IPS DF 4.7 (cell line): Measurements from ENCODE around the gene ENPEP.
"Not testable (repeated sequence)": the region's sequence is repeated elsewhere in the genome, so short reads cannot be mapped to it uniquely, and the experiment has no call there.

Experiments used
- DNase-seq: peaks from one replicate; pipeline ENCODE4 v3.0.0-alpha.2; 2013; ENCODE audit warnings: low spot score; ENCODE audit errors: extremely low read depth

Gene ENPEP

GRCh38 chr4:110516106-110516922 lies 40.4 kb downstream of the ENPEP start:
- peak; percentile 79 for DNase-seq

DNA sequence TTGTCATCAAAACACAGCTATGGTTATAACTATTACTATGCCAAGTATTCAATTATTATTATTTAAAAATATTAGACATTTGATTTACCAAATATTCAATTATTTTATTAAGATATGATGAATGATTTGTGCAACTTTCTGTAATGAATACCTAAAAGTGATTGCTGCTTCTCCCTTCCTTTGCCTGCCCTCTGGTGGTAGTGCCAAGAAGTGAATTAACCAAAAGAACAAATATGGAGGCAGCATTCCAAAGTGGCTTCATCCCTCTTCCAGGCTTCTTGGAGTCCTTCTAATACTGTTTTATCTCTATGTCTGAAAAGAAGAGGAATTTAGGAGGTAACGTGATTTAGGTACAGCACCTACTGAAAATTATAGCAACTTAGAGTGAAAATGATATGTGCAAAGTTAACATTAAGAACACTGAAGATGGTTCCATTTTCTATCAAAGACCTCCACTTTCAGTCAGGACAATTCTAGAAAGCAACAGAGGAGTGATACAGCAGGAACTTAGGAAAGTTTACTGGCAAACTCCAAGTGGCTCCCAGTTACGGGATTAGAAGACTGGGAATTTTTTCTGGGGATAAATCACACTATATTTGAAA lies 43.0 kb downstream of the ENPEP start:
- no peak for DNase-seq

DNA sequence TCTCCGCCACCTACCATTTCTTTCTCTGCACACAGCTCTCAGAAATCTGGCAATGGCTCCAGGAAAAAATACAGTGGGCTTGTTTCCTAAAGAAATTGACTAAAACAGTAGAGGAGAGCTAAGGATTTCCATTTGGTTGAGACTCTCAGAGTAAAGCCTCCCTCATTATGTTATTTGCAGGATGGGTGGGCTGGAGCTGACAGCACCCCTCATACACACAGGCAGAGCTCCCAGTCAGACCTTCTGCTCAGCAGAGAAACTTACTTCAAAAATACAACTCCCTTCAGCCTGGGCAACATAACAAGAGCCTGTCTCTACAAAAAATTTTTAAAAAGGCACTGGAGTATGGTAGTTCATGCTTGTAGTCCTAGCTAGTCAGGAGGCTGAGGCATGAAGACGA lies 44.9 kb downstream of the ENPEP start:
- DNase-seq = no peak

DNA sequence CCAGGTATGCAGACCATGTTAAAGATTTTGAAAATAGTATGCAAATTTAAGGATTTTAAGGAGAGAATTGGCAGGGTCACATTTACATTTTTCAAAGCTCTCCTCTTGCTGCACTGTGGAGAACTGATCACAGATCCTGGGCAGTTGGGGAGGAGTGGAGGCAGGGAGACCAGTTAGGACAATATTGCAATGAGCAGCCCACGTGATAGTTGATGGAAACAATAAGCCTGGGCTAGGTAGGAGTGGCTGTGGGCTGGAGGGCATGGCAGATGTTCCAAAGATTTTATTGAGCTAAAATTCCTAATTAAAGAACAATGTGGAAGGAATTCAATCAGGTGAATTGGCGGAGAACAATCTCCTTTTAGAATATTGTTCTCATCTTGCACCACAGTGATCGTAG lies 50.6 kb downstream of the ENPEP start:
- no peak for DNase-seq

GRCh38 chr4:110527156-110527555 lies 51.2 kb downstream of the ENPEP start:
- DNase-seq = no peak

DNA sequence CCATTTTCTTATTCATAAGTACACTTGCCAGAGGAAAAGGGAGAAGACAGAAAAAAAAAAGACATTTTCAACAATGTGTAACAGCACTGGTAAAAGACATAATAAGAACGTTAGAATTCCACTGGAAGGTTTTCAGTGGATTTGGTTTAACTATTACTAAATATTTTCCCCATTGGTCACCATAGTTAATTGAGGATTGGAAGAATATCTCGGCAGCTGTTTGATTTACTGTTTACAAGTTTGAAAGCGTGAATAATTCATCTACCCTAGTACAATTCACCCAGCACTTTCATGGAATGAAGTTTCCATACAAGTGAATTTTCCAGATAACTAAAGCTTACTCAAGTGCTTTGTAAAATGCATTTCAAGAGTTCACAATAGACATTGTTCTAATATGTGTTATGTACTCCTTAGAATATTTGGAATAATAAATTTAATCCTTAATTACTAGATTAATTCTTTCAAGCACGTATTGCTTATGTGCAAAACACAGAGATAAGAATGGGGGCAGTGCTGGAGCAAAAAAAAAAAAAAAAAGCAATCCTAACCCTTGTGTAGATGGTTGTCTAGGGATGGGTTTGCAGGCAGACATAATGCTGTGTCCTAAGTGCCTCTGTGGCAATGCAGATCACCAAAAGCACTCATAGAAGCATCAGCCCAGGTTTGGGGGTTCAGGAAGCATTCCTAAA lies 57.1 kb downstream of the ENPEP start:
- no peak for DNase-seq

DNA sequence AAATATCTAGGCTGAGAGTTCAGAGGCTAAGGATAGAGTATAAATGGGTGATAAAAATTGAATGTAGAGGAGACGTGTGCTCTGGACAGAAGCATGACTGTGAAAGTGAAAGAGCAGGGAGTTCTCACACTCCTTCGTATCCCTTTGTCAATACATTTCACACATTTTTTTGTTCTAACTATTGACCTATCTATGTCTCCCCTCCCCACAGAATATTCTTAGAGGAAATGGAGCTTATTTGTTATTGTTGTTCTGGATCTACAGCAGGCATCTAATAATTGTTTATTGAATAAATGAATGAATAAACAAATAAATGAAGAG lies 57.6 kb downstream of the ENPEP start:
- DNase-seq = no peak

GRCh38 chr4:110533940-110534339 lies 58.0 kb downstream of the ENPEP start:
- no peak for DNase-seq

- no peak for DNase-seq
Observed at GRCh38 chr4:110540581-110540980, 64.6 kb downstream of the ENPEP start.

- DNase-seq = no peak
Observed at GRCh38 chr4:110540982-110541451, 65.1 kb downstream of the ENPEP start.

- DNase-seq = no peak
Observed at GRCh38 chr4:110543577-110543976, 67.6 kb downstream of the ENPEP start.

- no peak for DNase-seq
Observed at GRCh38 chr4:110544594-110544993, 68.6 kb downstream of the ENPEP start.

DNA sequence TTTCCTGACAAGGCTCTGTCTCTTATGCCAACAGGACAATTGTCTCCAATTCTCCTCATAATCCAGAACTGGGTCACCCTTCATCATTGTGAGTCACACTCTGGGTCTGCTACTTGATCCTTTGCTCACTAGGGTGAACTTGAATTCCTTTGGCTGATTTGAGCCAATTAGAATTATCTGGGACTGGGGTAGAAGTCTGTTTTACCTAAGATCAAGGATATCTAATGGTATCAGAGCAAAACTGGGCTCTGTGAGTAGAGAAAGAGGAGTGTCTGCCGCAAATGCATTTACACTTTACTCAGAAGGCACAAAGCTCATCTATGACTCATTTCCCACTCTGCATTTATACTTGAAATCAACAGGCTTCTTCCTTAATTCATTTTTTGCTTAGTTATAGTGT lies 74.3 kb downstream of the ENPEP start:
- no peak for DNase-seq

DNA sequence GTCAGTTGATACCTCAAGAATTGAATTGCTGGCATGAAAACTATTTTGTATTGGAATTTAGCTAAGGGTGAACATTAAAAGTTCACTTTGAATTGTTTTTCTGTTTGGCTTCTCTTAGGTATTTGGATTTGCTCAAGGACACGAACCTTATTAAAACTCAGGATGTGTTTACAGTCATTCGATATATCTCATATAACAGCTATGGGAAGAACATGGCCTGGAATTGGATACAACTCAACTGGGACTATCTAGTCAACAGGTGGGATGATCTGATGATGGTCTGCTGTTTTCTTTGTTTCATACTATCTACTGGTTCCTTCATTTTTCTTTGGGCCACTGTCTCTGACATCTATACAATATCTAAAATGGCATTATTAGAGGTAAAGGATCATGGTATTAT lies 77.2 kb downstream of the ENPEP start:
- no peak for DNase-seq

DNA sequence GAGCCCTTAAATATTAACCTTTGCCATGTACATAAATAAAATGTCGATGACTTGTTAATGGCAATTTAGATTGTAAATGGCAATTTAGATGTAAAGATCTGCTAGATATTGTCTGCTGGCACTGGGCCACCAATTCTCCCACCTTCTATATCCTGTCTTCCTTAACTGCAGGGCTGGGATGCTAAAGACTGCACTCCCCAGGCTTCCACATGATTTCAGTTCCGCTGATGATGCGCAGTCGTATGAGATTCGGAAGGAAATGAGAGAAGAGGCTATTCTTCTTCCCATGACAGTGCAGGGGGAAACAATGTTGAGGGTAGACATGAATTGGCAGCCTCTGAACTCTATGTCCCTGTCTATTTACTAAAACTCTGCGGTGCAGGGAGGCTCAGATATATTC lies 91.3 kb downstream of the ENPEP start:
- no peak for DNase-seq

DNA sequence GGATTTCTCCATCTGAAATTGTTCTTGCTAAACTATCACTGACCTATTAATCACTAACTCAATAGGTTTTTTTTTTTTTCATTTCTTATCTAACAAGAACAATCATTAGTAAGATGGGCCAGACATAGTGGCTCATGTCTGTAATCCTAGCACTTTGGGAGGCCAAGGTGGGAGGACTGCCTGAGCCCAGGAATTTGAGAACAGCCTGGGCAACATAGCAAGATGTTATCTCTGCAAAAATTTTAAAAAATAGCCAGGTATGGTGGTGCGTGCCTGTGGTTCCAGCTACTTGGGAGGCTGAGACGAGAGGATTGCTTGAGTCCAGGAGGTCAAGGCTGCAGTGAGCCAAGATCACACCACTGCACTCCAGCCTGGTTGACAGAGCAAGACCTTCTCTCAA lies 100.7 kb downstream of the ENPEP start:
- not testable (repeated sequence) for DNase-seq

GRCh38 chr4:110586131-110586850 lies 110.3 kb downstream of the ENPEP start:
- no peak for DNase-seq

- DNase-seq = no peak
Observed at GRCh38 chr4:110587666-110588285, 111.8 kb downstream of the ENPEP start.

- no peak for DNase-seq
Observed at GRCh38 chr4:110589297-110589696, 113.3 kb downstream of the ENPEP start.

DNA sequence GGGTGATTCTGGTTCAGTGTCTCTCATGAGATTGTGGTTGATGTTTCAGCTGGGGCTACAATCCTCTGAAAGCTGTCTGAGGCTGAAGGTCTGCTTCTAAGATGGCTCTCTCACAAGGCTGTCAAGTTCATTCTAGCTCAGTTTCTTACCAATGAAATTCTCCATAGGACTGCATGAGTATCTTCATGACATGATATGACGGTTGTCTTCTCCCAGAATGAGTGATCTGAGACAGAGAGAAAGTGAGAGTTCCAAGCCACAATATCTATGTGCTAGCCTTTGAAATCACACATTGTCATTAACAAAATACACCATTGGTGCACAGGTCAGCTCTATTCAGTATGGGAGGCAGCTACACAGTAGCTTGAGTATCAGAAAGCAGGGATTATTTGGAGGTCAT lies 119.6 kb downstream of the ENPEP start:
- no peak for DNase-seq

- no peak for DNase-seq
Observed at GRCh38 chr4:110596431-110596830, 120.5 kb downstream of the ENPEP start.
